OCI-LY7 (cell line): ENCODE data around the gene RGMB. TPM values are rescaled to one million over a fixed set of nuclear protein-coding genes. Genes with fewer than 3 reads are reported as not detected.

ENCODE experiments used
- BruUV-seq: library from RNA; stranded (reverse); fragments of 400-500 nt; replicated peaks from 2 replicates; lab custom pipeline; 2021; lab: Mats Ljungman, UMichigan
- CTCF ChIA-PET: fragments of 300-600 bp; sonication (Branson Sonifier 250); formaldehyde crosslinking; loops from one replicate; lab custom pipeline; 2022; ENCODE audit warnings: antibody characterized with exemption; ENCODE audit not compliant: unreplicated experiment; lab: Charles Lee
- POLR2A ChIA-PET: fragments of 300-600 bp; sonication (Branson Sonifier 250); formaldehyde crosslinking; loops from one replicate; lab custom pipeline; 2022; ENCODE audit warnings: antibody characterized with exemption; lab: Charles Lee
- DNase-seq: peaks from one replicate; pipeline ENCODE4 v3.0.0-alpha.2; 2015; ENCODE audit warnings: low spot score
- H2AFZ ChIP-seq: fragments of 200-600 bp; sonication (generic), shearing (Covaris generic); 2 replicates; pipeline ENCODE4 v1.6.1; 2014; ENCODE audit warnings: mild to moderate bottlenecking, antibody characterized with exemption, low read length, moderate library complexity
- H3K27ac ChIP-seq: fragments of 200-600 bp; sonication (generic); 2 replicates; pipeline ENCODE4 v1.5.1; 2014; ENCODE audit warnings: mixed run types, low read depth, mild to moderate bottlenecking, moderate library complexity, low read length, inconsistent platforms; ENCODE audit not compliant: poor library complexity, severe bottlenecking
- H3K36me3 ChIP-seq: fragments of 200-600 bp; sonication (generic); 2 replicates; pipeline ENCODE4 v1.6.1; 2014; ENCODE audit warnings: mild to moderate bottlenecking, antibody characterized with exemption, low read length, moderate library complexity, mixed read lengths; ENCODE audit not compliant: insufficient read depth
- H3K4me1 ChIP-seq: fragments of 200-600 bp; sonication (generic); 2 replicates; pipeline ENCODE4 v1.5.1; 2014; ENCODE audit warnings: mild to moderate bottlenecking, low read length; ENCODE audit not compliant: insufficient read depth, poor library complexity, severe bottlenecking
- H3K4me2 ChIP-seq: fragments of 200-600 bp; sonication (generic); 2 replicates; pipeline ENCODE4 v1.6.1; 2014; ENCODE audit warnings: mild to moderate bottlenecking, low read length
- H3K4me3 ChIP-seq: fragments of 200-600 bp; sonication (generic); 2 replicates; pipeline ENCODE4 v1.5.1; 2014; ENCODE audit warnings: mild to moderate bottlenecking, low read depth, low read length; ENCODE audit not compliant: poor library complexity, severe bottlenecking
- H3K79me2 ChIP-seq: fragments of 200-600 bp; sonication (generic); 2 replicates; pipeline ENCODE4 v1.6.1; 2016; ENCODE audit warnings: low read depth, mild to moderate bottlenecking, low read length, moderate library complexity, mixed read lengths; ENCODE audit not compliant: insufficient read depth
- H3K9me2 ChIP-seq: fragments of 200-600 bp; sonication (generic); 2 replicates; pipeline ENCODE4 v1.6.1; 2016; ENCODE audit warnings: mild to moderate bottlenecking, low read length, mixed read lengths; ENCODE audit not compliant: insufficient read depth
- H3K9me3 ChIP-seq: fragments of 200-600 bp; sonication (generic); 2 replicates; pipeline ENCODE4 v1.6.1; 2014; ENCODE audit warnings: mild to moderate bottlenecking, mixed run types, low read length, mixed read lengths
- H4K20me1 ChIP-seq: fragments of 200-600 bp; sonication (generic); 2 replicates; pipeline ENCODE4 v1.6.1; 2014; ENCODE audit warnings: mild to moderate bottlenecking, antibody characterized with exemption, low read length, moderate library complexity, mixed read lengths; ENCODE audit not compliant: insufficient read depth
- CTCF ChIP-seq: fragments of 200-600 bp; sonication (generic); conservative IDR thresholded peaks from 2 replicates; pipeline ENCODE4 v1.5.1; 2014; ENCODE audit warnings: mild to moderate bottlenecking, antibody characterized with exemption, low read length, moderate library complexity, mixed read lengths
- EZH2phosphoT487 ChIP-seq: fragments of 200-600 bp; sonication (generic); IDR thresholded peaks from 2 replicates; pipeline ENCODE4 v1.6.1; 2018; ENCODE audit warnings: low read depth, borderline replicate concordance, mild to moderate bottlenecking, mixed run types, antibody characterized with exemption, low read length, moderate library complexity, mixed read lengths
- intact Hi-C: fragments of 100-400 bp; cut with micrococcal nuclease; formaldehyde crosslinking; loops from one replicate; pipeline ENCODE4 v1.10.0; 2022; ENCODE audit not compliant: unreplicated experiment
- total RNA-seq, 2 experiments: library from RNA; depleted of rRNA in 1 of 2; stranded (reverse); fragments of >200 nt in 1 of 2; shearing (Covaris generic) in 1 of 2; gene quantifications; 2 replicates each; pipeline ENCODE4 v1.2.3, GENCODE V29; 2014 to 2022

The RGMB gene
- total RNA-seq, 2 experiments from 2014 or later: 9.2 to 11.2 TPM

GRCh38 chr5:98769210-98769958, 4.1 kb upstream of the RGMB start:
- intact Hi-C loops: no loop called here

GRCh38 chr5:98769959-98770208, 3.6 kb upstream of the RGMB start:
- peaks cover 28% of the 10 kb centered on the region for H3K4me1 ChIP-seq
- DNase-seq: no peak
- TF ChIP-seq CTCF (no peak), EZH2phosphoT487 (no peak)
- ChIA-PET CTCF (no interaction called here), POLR2A (no interaction called here)
- H3K27ac ChIP-seq: no peak overlapping the region
- peak overlapping the region; percentile 76; the same call in 1 of the 2 replicates for H3K4me2 ChIP-seq
- no peak overlapping the region for H2AFZ ChIP-seq
- no peaks in the 10 kb centered on the region for H3K36me3 ChIP-seq
- H4K20me1 ChIP-seq: peaks cover 14% of the 10 kb centered on the region
- H3K4me3 ChIP-seq: no peak overlapping the region
- H3K79me2 ChIP-seq: peaks cover 6% of the 10 kb centered on the region
- no peaks in the 10 kb centered on the region for H3K9me3 ChIP-seq
- BruUV-seq: no TSS peak
- intact Hi-C loops: loop anchor here (10.0 kb wide), 1 partner anchor 1585 kb away; the partner anchor contains the start of gene RIOK2
- H3K9me2 ChIP-seq: no peaks in the 10 kb centered on the region

More at GRCh38 chr5:98769210-98769958, 4.1 kb upstream of the RGMB start:
- Histone ChIP-seq H3K79me2 (peaks cover under 1% of the 10 kb centered on the region; the same call in 1 of the 2 replicates), H3K36me3 (no peaks in the 10 kb centered on the region), H3K9me2 (no peaks in the 10 kb centered on the region), H3K4me3 (no peak overlapping the region), H3K27ac (no peak overlapping the region), H3K4me1 (peaks cover 27% of the 10 kb centered on the region), H3K4me2 (0 out of 2 replicates have a peak overlapping the region, but pooled peaks have one; percentile 76), H4K20me1 (peaks cover 9% of the 10 kb centered on the region; the same call in 1 of the 2 replicates), H2AFZ (no peak overlapping the region), H3K9me3 (no peaks in the 10 kb centered on the region)
- CTCF ChIA-PET: no interaction called here
- POLR2A ChIA-PET: interaction anchor here (0.6 kb wide), 1 partner anchor 62 kb away, joined by 3 read pairs; no protein-coding TSS in a partner anchor
- no TSS peak for BruUV-seq
- no peak for TF ChIP-seq EZH2phosphoT487
- 0 out of 2 replicates have a peak, but pooled peaks have one; percentile 30 for TF ChIP-seq CTCF
- DNase-seq: no peak
